ENCODE measurements around the gene ANKRD13A.

Gene ANKRD13A

GRCh38 chr12:110038741-110039084 is 39.5 kb downstream of the ANKRD13A start:
- Histone ChIP-seq H3K27me3 (no peaks in the 10 kb centered on the region), H3K4me3 (ENCODE audit: low read depth in 1 of 2, low read length in 1 of 2) (no peak overlapping the region), H3K4me1 (ENCODE audit: control insufficient read depth in 1 of 2, insufficient read depth in 1 of 2, low read depth in 1 of 2, low read length in 1 of 2) (peaks cover 7% of the 10 kb centered on the region in 2 experiments), H3K36me3 (peaks cover 78% of the 10 kb centered on the region), H3K9me3 (no peaks in the 10 kb centered on the region), H3K27ac (peak overlapping the region; percentile 73)
- TF ChIP-seq, protein P1, sequence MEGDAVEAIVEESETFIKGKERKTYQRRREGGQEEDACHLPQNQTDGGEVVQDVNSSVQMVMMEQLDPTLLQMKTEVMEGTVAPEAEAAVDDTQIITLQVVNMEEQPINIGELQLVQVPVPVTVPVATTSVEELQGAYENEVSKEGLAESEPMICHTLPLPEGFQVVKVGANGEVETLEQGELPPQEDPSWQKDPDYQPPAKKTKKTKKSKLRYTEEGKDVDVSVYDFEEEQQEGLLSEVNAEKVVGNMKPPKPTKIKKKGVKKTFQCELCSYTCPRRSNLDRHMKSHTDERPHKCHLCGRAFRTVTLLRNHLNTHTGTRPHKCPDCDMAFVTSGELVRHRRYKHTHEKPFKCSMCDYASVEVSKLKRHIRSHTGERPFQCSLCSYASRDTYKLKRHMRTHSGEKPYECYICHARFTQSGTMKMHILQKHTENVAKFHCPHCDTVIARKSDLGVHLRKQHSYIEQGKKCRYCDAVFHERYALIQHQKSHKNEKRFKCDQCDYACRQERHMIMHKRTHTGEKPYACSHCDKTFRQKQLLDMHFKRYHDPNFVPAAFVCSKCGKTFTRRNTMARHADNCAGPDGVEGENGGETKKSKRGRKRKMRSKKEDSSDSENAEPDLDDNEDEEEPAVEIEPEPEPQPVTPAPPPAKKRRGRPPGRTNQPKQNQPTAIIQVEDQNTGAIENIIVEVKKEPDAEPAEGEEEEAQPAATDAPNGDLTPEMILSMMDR (IDR thresholded peaks at IDR 0.05) = no peak

GRCh38 chr12:110039085-110039807 is 40.0 kb downstream of the ANKRD13A start:
- no peaks in the 10 kb centered on the region for H3K9me3 ChIP-seq
- H3K36me3 ChIP-seq = peaks cover 73% of the 10 kb centered on the region
- no peak overlapping the region for H3K4me3 ChIP-seq (ENCODE audit: low read depth in 1 of 2, low read length in 1 of 2)
- peaks cover 7% of the 10 kb centered on the region in 2 experiments for H3K4me1 ChIP-seq (ENCODE audit: control insufficient read depth in 1 of 2, insufficient read depth in 1 of 2, low read depth in 1 of 2, low read length in 1 of 2)
- TF ChIP-seq, protein P1 (IDR thresholded peaks at IDR 0.05) = no peak
- peak overlapping the region; percentile 73 for H3K27ac ChIP-seq
- H3K27me3 ChIP-seq = no peaks in the 10 kb centered on the region

DNA sequence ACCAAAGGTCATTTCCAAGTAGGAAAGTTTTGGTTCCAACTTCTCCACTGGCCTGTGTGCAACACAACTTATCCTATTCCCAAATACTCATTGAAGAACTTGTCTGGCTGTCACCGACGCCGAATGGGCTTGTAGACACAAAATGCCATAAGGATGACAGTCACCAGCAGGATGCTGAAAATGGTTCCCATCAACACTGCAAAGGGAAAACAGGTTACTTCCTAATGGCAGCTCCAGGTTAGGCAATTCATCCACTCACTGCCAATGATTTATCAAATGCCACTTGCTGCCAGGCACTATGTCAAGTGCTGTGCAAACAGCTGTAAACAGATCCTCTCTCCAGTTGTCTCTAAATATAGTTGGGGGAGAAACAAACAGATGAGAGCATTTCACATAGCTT is 43.0 kb downstream of the ANKRD13A start:
- Histone ChIP-seq H3K4me1 (ENCODE audit: control insufficient read depth in 1 of 2, insufficient read depth in 1 of 2, low read depth in 1 of 2, low read length in 1 of 2) (peaks cover 14 to 20% of the 10 kb centered on the region in 2 experiments), H3K9me3 (no peaks in the 10 kb centered on the region), H3K4me3 (ENCODE audit: low read depth in 1 of 2, low read length in 1 of 2) (no peak overlapping the region), H3K27ac (no peak overlapping the region), H3K36me3 (peaks cover 43% of the 10 kb centered on the region), H3K27me3 (no peaks in the 10 kb centered on the region)
- TF ChIP-seq, protein P1 (IDR thresholded peaks at IDR 0.05) = no peak

DNA sequence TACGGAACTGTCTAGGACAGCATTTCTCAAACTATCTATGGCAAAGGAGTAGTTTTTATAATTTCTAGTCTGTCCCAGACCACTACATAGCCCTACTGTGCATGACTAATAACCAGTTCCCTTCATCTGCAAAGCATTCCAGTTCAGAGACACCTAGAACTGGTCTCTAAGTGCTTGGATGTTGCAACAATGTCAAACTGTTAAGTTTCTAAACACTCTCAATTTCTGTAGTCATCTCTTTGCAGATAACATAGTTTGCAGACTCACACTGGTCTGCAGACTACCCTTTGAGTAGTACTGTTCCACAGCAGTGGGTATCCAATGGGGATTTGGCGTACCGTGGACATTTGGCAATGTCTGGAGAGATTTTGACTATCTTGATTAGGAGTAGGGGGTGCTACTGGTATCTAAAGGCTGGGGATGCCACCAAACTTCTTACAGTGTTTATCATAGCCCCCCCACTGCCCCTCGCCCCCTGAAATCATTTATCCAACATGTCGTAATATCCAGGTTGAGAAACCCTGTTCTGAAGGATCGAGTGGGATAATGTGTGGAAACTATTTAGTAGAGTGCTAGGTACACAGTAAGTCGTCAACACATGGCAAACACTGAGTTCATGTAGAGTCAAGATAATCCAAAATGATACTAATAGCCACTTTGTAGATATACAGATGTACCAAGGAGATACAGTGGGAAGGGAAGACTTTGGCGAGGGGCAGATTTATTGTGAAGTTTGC is 47.4 kb downstream of the ANKRD13A start:
- Histone ChIP-seq H3K9me3 (no peaks in the 10 kb centered on the region), H3K36me3 (peaks cover 7% of the 10 kb centered on the region), H3K27me3 (no peaks in the 10 kb centered on the region), H3K4me3 (ENCODE audit: low read depth in 1 of 2, low read length in 1 of 2) (no peak overlapping the region), H3K4me1 (ENCODE audit: control insufficient read depth in 1 of 2, insufficient read depth in 1 of 2, low read depth in 1 of 2, low read length in 1 of 2) (peaks cover 20 to 26% of the 10 kb centered on the region in 2 experiments), H3K27ac (no peak overlapping the region)
- TF ChIP-seq, protein P1 (IDR thresholded peaks at IDR 0.05) = no peak

- no peaks in the 10 kb centered on the region for H3K36me3 ChIP-seq
- TF ChIP-seq, protein P1 (IDR thresholded peaks at IDR 0.05) = no peak
- H3K4me3 ChIP-seq (ENCODE audit: low read depth in 1 of 2, low read length in 1 of 2) = peak overlapping the region; percentile 76 to 80
- H3K9me3 ChIP-seq = no peaks in the 10 kb centered on the region
- peaks cover 20 to 26% of the 10 kb centered on the region in 2 experiments for H3K4me1 ChIP-seq (ENCODE audit: control insufficient read depth in 1 of 2, insufficient read depth in 1 of 2, low read depth in 1 of 2, low read length in 1 of 2)
- H3K27me3 ChIP-seq = no peaks in the 10 kb centered on the region
- peak overlapping the region; percentile 92 for H3K27ac ChIP-seq
Observed at GRCh38 chr12:110047297-110047940, 48.2 kb downstream of the ANKRD13A start.
